MM.1S (cell line): ENCODE data around the gene GSS.
"Not testable (repeated sequence)": the region's sequence is repeated elsewhere in the genome, so short reads cannot be mapped to it uniquely, and the experiment has no call there.

Experiments
- DNase-seq: peaks from one replicate; pipeline ENCODE4 v3.0.0-alpha.2; 2015
- H2AFZ ChIP-seq: fragments of 300-600 bp; sonication (generic); 2 replicates; pipeline ENCODE4 v1.6.0; 2016; ENCODE audit warnings: antibody characterized with exemption, low read length
- H3F3A ChIP-seq: fragments of 300-600 bp; sonication (generic); 2 replicates; pipeline ENCODE4 v1.6.1; 2016; ENCODE audit warnings: mild to moderate bottlenecking, antibody characterized with exemption, low read length, moderate library complexity, mixed read lengths; ENCODE audit not compliant: insufficient read depth
- H3K27ac ChIP-seq: fragments of 300-600 bp; sonication (generic); 2 replicates; pipeline ENCODE4 v1.5.1; 2016; ENCODE audit warnings: mild to moderate bottlenecking, low read length
- H3K27me3 ChIP-seq: fragments of 300-600 bp; sonication (generic); replicated peaks from 2 replicates; pipeline ENCODE4 v1.6.0; 2016; ENCODE audit warnings: low read length; ENCODE audit not compliant: insufficient read depth
- H3K36me3 ChIP-seq: fragments of 300-600 bp; sonication (generic); replicated peaks from 2 replicates; pipeline ENCODE4 v1.6.1; 2016; ENCODE audit warnings: mild to moderate bottlenecking, low read length, mixed read lengths; ENCODE audit not compliant: insufficient read depth
- H3K4me1 ChIP-seq: fragments of 300-600 bp; sonication (generic); 2 replicates; pipeline ENCODE4 v1.6.1; 2016; ENCODE audit warnings: low read length, mixed read lengths
- H3K4me2 ChIP-seq: fragments of 300-600 bp; sonication (generic); 2 replicates; pipeline ENCODE4 v1.6.0; 2016; ENCODE audit warnings: low read depth, low read length
- H3K4me3 ChIP-seq: fragments of 300-600 bp; sonication (generic); 2 replicates; pipeline ENCODE4 v1.5.1; 2016; ENCODE audit warnings: low read length, mixed read lengths
- H3K79me2 ChIP-seq: fragments of 300-600 bp; sonication (generic); 2 replicates; pipeline ENCODE4 v1.6.1; 2016; ENCODE audit warnings: mixed run types, low read length, mixed read lengths
- H3K9ac ChIP-seq: fragments of 300-600 bp; sonication (generic); 2 replicates; pipeline ENCODE4 v1.6.1; 2016; ENCODE audit warnings: low read length, mixed read lengths
- H3K9me2 ChIP-seq: fragments of 300-600 bp; sonication (generic); replicated peaks from 2 replicates; pipeline ENCODE4 v1.6.1; 2016; ENCODE audit warnings: mild to moderate bottlenecking, low read length, mixed read lengths; ENCODE audit not compliant: insufficient read depth
- H3K9me3 ChIP-seq: fragments of 300-600 bp; sonication (generic); replicated peaks from 2 replicates; pipeline ENCODE4 v1.6.1; 2016; ENCODE audit warnings: mild to moderate bottlenecking, low read length, mixed read lengths; ENCODE audit not compliant: insufficient read depth
- H4K20me1 ChIP-seq: fragments of 300-600 bp; sonication (generic); 2 replicates; pipeline ENCODE4 v1.6.1; 2016; ENCODE audit warnings: mild to moderate bottlenecking, low read length, moderate library complexity, mixed read lengths; ENCODE audit not compliant: insufficient read depth
- CTCF ChIP-seq: fragments of 300-600 bp; sonication (generic); IDR thresholded peaks from 2 replicates; pipeline ENCODE4 v1.5.1; 2016; ENCODE audit warnings: antibody characterized with exemption, low read length, mixed read lengths
- EZH2 ChIP-seq: fragments of 300-600 bp; sonication (generic); optimal IDR thresholded peaks from 2 replicates; pipeline ENCODE3; 2017; ENCODE audit warnings: low read depth, mild to moderate bottlenecking, antibody characterized with exemption, low read length, mixed read lengths
- EZH2phosphoT487 ChIP-seq: fragments of 300-600 bp; sonication (generic); IDR thresholded peaks from 2 replicates; pipeline ENCODE4 v1.6.1; 2018; ENCODE audit warnings: antibody characterized with exemption, low read length

Gene GSS

GRCh38 chr20:34883087-34883688 lies 72.4 kb downstream of the GSS start:
- Histone ChIP-seq H2AFZ (no peak overlapping the region), H3K4me2 (no peak overlapping the region), H3K9me2 (no peaks in the 10 kb centered on the region), H3K27me3 (no peaks in the 10 kb centered on the region), H3K79me2 (no peaks in the 10 kb centered on the region), H3K9ac (no peak overlapping the region), H3F3A (no peaks in the 10 kb centered on the region; the same call in 1 of the 2 replicates), H4K20me1 (no peaks in the 10 kb centered on the region), H3K4me1 (peaks cover 12% of the 10 kb centered on the region), H3K4me3 (no peak overlapping the region), H3K9me3 (no peaks in the 10 kb centered on the region), H3K36me3 (no peaks in the 10 kb centered on the region), H3K27ac (no peak overlapping the region)
- TF ChIP-seq EZH2phosphoT487, result no peak
- TF ChIP-seq CTCF, result no peak
- no peak for TF ChIP-seq EZH2
- no peak for DNase-seq

- no peak for TF ChIP-seq EZH2phosphoT487
- no peak for TF ChIP-seq EZH2
- TF ChIP-seq CTCF, result no peak
- no peak for DNase-seq
- no peak overlapping the region for H3K9ac ChIP-seq
- no peaks in the 10 kb centered on the region for H3K36me3 ChIP-seq
- no peaks in the 10 kb centered on the region for H3K27me3 ChIP-seq
- no peak overlapping the region for H3K4me3 ChIP-seq
- H2AFZ ChIP-seq, result no peak overlapping the region
- no peaks in the 10 kb centered on the region; the same call in 1 of the 2 replicates for H3F3A ChIP-seq
- no peaks in the 10 kb centered on the region for H4K20me1 ChIP-seq
- H3K4me2 ChIP-seq, result no peak overlapping the region
- H3K9me3 ChIP-seq, result no peaks in the 10 kb centered on the region
- no peaks in the 10 kb centered on the region for H3K9me2 ChIP-seq
- peaks cover 6% of the 10 kb centered on the region for H3K79me2 ChIP-seq
- no peak overlapping the region for H3K27ac ChIP-seq
- H3K4me1 ChIP-seq, result peaks cover 10% of the 10 kb centered on the region
These were observed 73.9 kb downstream of the GSS start for GRCh38 chr20:34881689-34882088.

GRCh38 chr20:34880971-34881370 lies 74.6 kb downstream of the GSS start:
- not testable (repeated sequence) for H3K9ac ChIP-seq, H3F3A ChIP-seq, H3K9me3 ChIP-seq, H3K36me3 ChIP-seq, H3K4me2 ChIP-seq, H3K4me3 ChIP-seq, H3K79me2 ChIP-seq, DNase-seq, H3K9me2 ChIP-seq, H4K20me1 ChIP-seq, H3K27ac ChIP-seq, H2AFZ ChIP-seq, H3K4me1 ChIP-seq, H3K27me3 ChIP-seq

GRCh38 chr20:34880215-34880850 lies 75.3 kb downstream of the GSS start:
- Histone ChIP-seq H3K36me3 (no peaks in the 10 kb centered on the region), H4K20me1 (no peaks in the 10 kb centered on the region), H3F3A (no peaks in the 10 kb centered on the region; the same call in 1 of the 2 replicates), H2AFZ (no peak overlapping the region), H3K4me2 (no peak overlapping the region), H3K27me3 (no peaks in the 10 kb centered on the region), H3K4me1 (peaks cover 13% of the 10 kb centered on the region), H3K9me2 (no peaks in the 10 kb centered on the region), H3K9ac (no peak overlapping the region), H3K4me3 (no peak overlapping the region), H3K9me3 (no peaks in the 10 kb centered on the region), H3K27ac (no peak overlapping the region), H3K79me2 (peaks cover 6% of the 10 kb centered on the region)
- TF ChIP-seq CTCF (no peak), EZH2 (no peak), EZH2phosphoT487 (no peak)
- DNase-seq, result no peak
